GM23338 (cell line): ENCODE results near the gene CACNA1C.

Source experiments
- CTCF ChIP-seq, 2 experiments: fragments of 200-600 bp in 1 of 2; sonication (generic) in 1 of 2; conservative IDR thresholded peaks; 2 replicates each; pipeline versions ENCODE4 v1.5.1 to v1.6.1; 2016 to 2017; ENCODE audit warnings: antibody characterized with exemption in 2 of 2, low read depth in 2 of 2, mild to moderate bottlenecking in 2 of 2, moderate library complexity in 1 of 2
- EZH2 ChIP-seq: fragments of 200-600 bp; sonication (generic); IDR thresholded peaks from one replicate; pipeline ENCODE4 v1.8.0; 2017; ENCODE audit warnings: antibody characterized with exemption, mild to moderate bottlenecking, low read depth; ENCODE audit not compliant: unreplicated experiment
- EZH2phosphoT487 ChIP-seq: fragments of 200-600 bp; sonication (generic); IDR thresholded peaks from one replicate; pipeline ENCODE4 v1.8.1; 2018; ENCODE audit warnings: antibody characterized with exemption; ENCODE audit not compliant: unreplicated experiment
- POLR2AphosphoS5 ChIP-seq: IDR thresholded peaks from 2 replicates; pipeline ENCODE4 v1.6.1; 2016; ENCODE audit warnings: antibody characterized with exemption, low read depth
- REST ChIP-seq: IDR thresholded peaks from one replicate; pipeline ENCODE4 v1.6.1; 2018; ENCODE audit warnings: antibody characterized with exemption; ENCODE audit not compliant: unreplicated experiment
- ZNF331 ChIP-seq: fragments of 250-450 bp; sonication (Bioruptor Pico); IDR thresholded peaks from 2 replicates; pipeline ENCODE4 v1.5.0; 2020; ENCODE audit warnings: low read depth, mild to moderate bottlenecking, moderate library complexity

GRCh38 chr12:2503036-2503435 is 450.2 kb downstream of the CACNA1C start:
- TF ChIP-seq CTCF (conservative IDR thresholded peaks at IDR 0.05; ENCODE audit: low read depth in 2 of 2), result no peak
- no peak for TF ChIP-seq POLR2AphosphoS5
- no peak for TF ChIP-seq EZH2phosphoT487
- TF ChIP-seq EZH2, result no peak
- TF ChIP-seq REST, result no peak
- no peak for TF ChIP-seq ZNF331 (CRISPR knock-in tag)
